B cell (primary cell): ENCODE measurements around the gene UGT2B10. TPM values are rescaled to one million over a fixed set of nuclear protein-coding genes. Genes with fewer than 3 reads are reported as not detected.

Experiments
- ATAC-seq: fragments of 200-7000 bp; cut with Tn5 transposase; one replicate; pipeline ENCODE4 v1.10.0; 2021; ENCODE audit warnings: low read depth, mild to moderate bottlenecking, moderate number of reproducible peaks, moderate library complexity
- CTCF ChIA-PET: fragments of 350-600 bp; sonication (Branson Sonifier 250); formaldehyde crosslinking; loops from one replicate; lab custom pipeline; 2021; ENCODE audit warnings: antibody characterized with exemption, inconsistent platforms; lab: Charles Lee
- POLR2A ChIA-PET: fragments of 350-600 bp; sonication (Branson Sonifier 250); formaldehyde crosslinking; loops from one replicate; lab custom pipeline; 2021; ENCODE audit warnings: antibody characterized with exemption; lab: Charles Lee
- DNase-seq: peaks from one replicate; pipeline ENCODE4 v3.0.0; 2013
- H2AFZ ChIP-seq: 2 replicates; pipeline ENCODE4 v1.6.1; 2012; ENCODE audit warnings: mild to moderate bottlenecking, low read depth, low read length; ENCODE audit not compliant: insufficient read depth, poor library complexity, severe bottlenecking
- H3K27ac ChIP-seq, 2 donors: 1 replicate in 1 of 2; 2 replicates in 1 of 2; pipeline ENCODE4 v1.5.1; 2012 to 2013; ENCODE audit warnings: low read length in 2 of 2, mild to moderate bottlenecking in 2 of 2, moderate library complexity in 1 of 2
- H3K27me3 ChIP-seq, 4 experiments: fragments of 200-600 bp in 1 of 4; sonication (generic) in 1 of 4; replicated peaks in 1 of 4; 1 replicate in 2 of 4; 2 replicates in 2 of 4; pipeline versions ENCODE4 v1.6.1 to v1.7.0; 2013 to 2016; ENCODE audit warnings: low read length in 3 of 4, mild to moderate bottlenecking in 2 of 4, mixed read lengths in 1 of 4, moderate library complexity in 1 of 4; ENCODE audit not compliant: insufficient read depth in 4 of 4, control insufficient read depth in 3 of 4; ENCODE audit errors: control extremely low read depth in 1 of 4
- H3K36me3 ChIP-seq, 2 experiments: replicated peaks in 1 of 2; 1 replicate in 1 of 2; 2 replicates in 1 of 2; pipeline versions ENCODE4 v1.6.1 to v1.7.1; 2013; ENCODE audit warnings: low read length in 1 of 2; ENCODE audit not compliant: insufficient read depth in 2 of 2, control insufficient read depth in 1 of 2; ENCODE audit errors: control extremely low read depth in 1 of 2, extremely low read depth in 1 of 2
- H3K4me1 ChIP-seq, 2 donors: fragments of 200-600 bp in 1 of 2; sonication (generic) in 1 of 2; 1 replicate in 1 of 2; 2 replicates in 1 of 2; pipeline versions ENCODE4 v1.5.1 to v1.6.1; 2013 to 2017; ENCODE audit warnings: low read length in 2 of 2; ENCODE audit not compliant: control insufficient read depth in 2 of 2, insufficient read depth in 2 of 2
- H3K4me2 ChIP-seq: replicated peaks from 2 replicates; pipeline ENCODE3; 2012; ENCODE audit warnings: mild to moderate bottlenecking, low read depth, low read length; ENCODE audit not compliant: poor library complexity, severe bottlenecking
- H3K4me3 ChIP-seq, 5 experiments: fragments of 200-600 bp in 1 of 5; sonication (generic) in 1 of 5; 1 replicate in 3 of 5; 2 replicates in 2 of 5; pipeline versions ENCODE4 v1.5.1 to v1.7.0; 2011 to 2016; ENCODE audit warnings: low read length in 4 of 5, mild to moderate bottlenecking in 4 of 5, low read depth in 2 of 5, control low read depth in 1 of 5, moderate library complexity in 1 of 5; ENCODE audit not compliant: insufficient read depth in 1 of 5; ENCODE audit errors: control extremely low read depth in 1 of 5, extremely low read depth in 1 of 5
- H3K79me2 ChIP-seq: fragments of 200-600 bp; sonication (generic); one replicate; pipeline ENCODE4 v1.6.0; 2016; ENCODE audit warnings: low read length; ENCODE audit not compliant: control insufficient read depth, insufficient read depth
- H3K9ac ChIP-seq: fragments of 200-600 bp; sonication (generic); 2 replicates; pipeline ENCODE4 v1.6.1; 2017; ENCODE audit warnings: mild to moderate bottlenecking, low read length, moderate library complexity
- H3K9me3 ChIP-seq, 3 donors: one replicate each; pipeline versions ENCODE4 v1.6.1 to v1.7.1; 2013; ENCODE audit warnings: low read length in 2 of 3; ENCODE audit not compliant: control insufficient read depth in 2 of 3, insufficient read depth in 1 of 3; ENCODE audit errors: control extremely low read depth in 1 of 3
- H4K20me1 ChIP-seq: 2 replicates; pipeline ENCODE4 v1.6.0; 2012; ENCODE audit warnings: mild to moderate bottlenecking, low read length; ENCODE audit not compliant: insufficient read depth, control insufficient read depth, poor library complexity, severe bottlenecking
- H3K27ac Mint-ChIP-seq: one replicate; pipeline ENCODE4 v1.8.0; 2021; ENCODE audit warnings: mixed read lengths
- H3K27me3 Mint-ChIP-seq: one replicate; pipeline ENCODE4 v1.8.0; 2021; ENCODE audit warnings: mixed read lengths
- H3K4me1 Mint-ChIP-seq: one replicate; pipeline ENCODE4 v1.8.0; 2021; ENCODE audit warnings: mixed read lengths
- H3K4me3 Mint-ChIP-seq: one replicate; pipeline ENCODE4 v1.8.0; 2021; ENCODE audit warnings: mixed read lengths
- H3K9me3 Mint-ChIP-seq: one replicate; pipeline ENCODE4 v1.8.0; 2022; ENCODE audit warnings: mixed read lengths; ENCODE audit not compliant: insufficient read depth
- EZH2 ChIP-seq: IDR thresholded peaks from 2 replicates; pipeline ENCODE4 v1.6.1; 2012; ENCODE audit warnings: borderline replicate concordance, low read depth, mild to moderate bottlenecking, moderate library complexity, low read length; ENCODE audit not compliant: insufficient read depth, poor library complexity, severe bottlenecking
- WGBS: methylation state at CpG from one replicate; pipeline ENCODE4 v1.1.5; 2013; ENCODE audit warnings: missing lambda C conversion rate; ENCODE audit not compliant: insufficient coverage; 5-methylcytosine and 5-hydroxymethylcytosine counted together
- intact Hi-C: fragments of 100-400 bp; cut with micrococcal nuclease; formaldehyde crosslinking; loops from one replicate; pipeline ENCODE4 v1.10.0; 2022
- polyA plus RNA-seq: library from polyadenylated mRNA; depleted of rRNA; stranded (reverse); fragments of >200 nt; gene quantifications from 2 replicates; pipeline ENCODE4 v1.2.3, GENCODE V29; 2012
- total RNA-seq, 2 donors: library from RNA; stranded (reverse); fragments of 120-200 nt in 1 of 2; gene quantifications; 1 replicate in 1 of 2; 2 replicates in 1 of 2; pipeline versions ENCODE4 v1.2.3 to v1.2.4, GENCODE V29; 2013 to 2022
- TF ChIP-seq, protein P1 (sequence below): fragments of 200-600 bp; IDR thresholded peaks from one replicate; pipeline ENCODE4 v1.8.0; 2022; ENCODE audit warnings: antibody characterized with exemption, mild to moderate bottlenecking

UGT2B10 gene
- total and polyA plus RNA-seq, 2 donors (not counting 1 experiment from before 2014, with no cell fraction given), result not detected

DNA sequence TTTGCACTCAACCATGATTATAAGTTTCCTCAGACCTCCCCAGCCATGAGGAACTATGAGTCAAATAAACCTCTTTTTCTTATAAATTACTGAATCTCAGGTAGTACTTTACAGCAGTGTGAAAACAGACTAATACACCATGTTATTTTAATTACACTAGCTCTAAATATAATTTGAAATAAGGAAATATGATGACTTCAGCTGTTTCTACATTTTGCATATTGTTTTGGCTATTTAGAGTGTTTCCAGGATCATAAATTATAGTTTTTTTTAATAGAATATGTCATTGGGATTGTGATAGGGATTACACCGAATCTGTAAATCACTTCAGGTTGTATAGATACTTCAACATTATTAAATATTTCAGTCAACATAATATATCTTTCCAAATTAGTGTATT is 43.9 kb downstream of the UGT2B10 start:
- H3K27ac Mint-ChIP-seq, result no peak overlapping the region
- Histone ChIP-seq H3K27me3 (no peaks in the 10 kb centered on the region), H3K36me3 (no peaks in the 10 kb centered on the region), H3K4me1 (no peaks in the 10 kb centered on the region), H2AFZ (no peak overlapping the region), H4K20me1 (no peaks in the 10 kb centered on the region), H3K79me2 (no peaks in the 10 kb centered on the region), H3K9ac (no peak overlapping the region), H3K9me3 (peaks cover 1 to 7% (median 2%) of the 10 kb centered on the region in 3 donors), H3K27ac (no peak overlapping the region), H3K4me3 (no peak overlapping the region), H3K4me2 (no peak overlapping the region)
- no CpG with 5 or more reads among the region's 1 CpG for WGBS
- H3K4me1 Mint-ChIP-seq, result no peaks in the 10 kb centered on the region
- no peaks in the 10 kb centered on the region for H3K9me3 Mint-ChIP-seq
- intact Hi-C loops, result no loop called here
- ChIA-PET POLR2A (no interaction called here), CTCF (no interaction called here)
- H3K27me3 Mint-ChIP-seq, result no peaks in the 10 kb centered on the region
- H3K4me3 Mint-ChIP-seq, result no peak overlapping the region
- DNase-seq, result no peak
- TF ChIP-seq, protein P1, sequence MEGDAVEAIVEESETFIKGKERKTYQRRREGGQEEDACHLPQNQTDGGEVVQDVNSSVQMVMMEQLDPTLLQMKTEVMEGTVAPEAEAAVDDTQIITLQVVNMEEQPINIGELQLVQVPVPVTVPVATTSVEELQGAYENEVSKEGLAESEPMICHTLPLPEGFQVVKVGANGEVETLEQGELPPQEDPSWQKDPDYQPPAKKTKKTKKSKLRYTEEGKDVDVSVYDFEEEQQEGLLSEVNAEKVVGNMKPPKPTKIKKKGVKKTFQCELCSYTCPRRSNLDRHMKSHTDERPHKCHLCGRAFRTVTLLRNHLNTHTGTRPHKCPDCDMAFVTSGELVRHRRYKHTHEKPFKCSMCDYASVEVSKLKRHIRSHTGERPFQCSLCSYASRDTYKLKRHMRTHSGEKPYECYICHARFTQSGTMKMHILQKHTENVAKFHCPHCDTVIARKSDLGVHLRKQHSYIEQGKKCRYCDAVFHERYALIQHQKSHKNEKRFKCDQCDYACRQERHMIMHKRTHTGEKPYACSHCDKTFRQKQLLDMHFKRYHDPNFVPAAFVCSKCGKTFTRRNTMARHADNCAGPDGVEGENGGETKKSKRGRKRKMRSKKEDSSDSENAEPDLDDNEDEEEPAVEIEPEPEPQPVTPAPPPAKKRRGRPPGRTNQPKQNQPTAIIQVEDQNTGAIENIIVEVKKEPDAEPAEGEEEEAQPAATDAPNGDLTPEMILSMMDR, result no peak
- no peak for TF ChIP-seq EZH2
- no peak for ATAC-seq

DNA sequence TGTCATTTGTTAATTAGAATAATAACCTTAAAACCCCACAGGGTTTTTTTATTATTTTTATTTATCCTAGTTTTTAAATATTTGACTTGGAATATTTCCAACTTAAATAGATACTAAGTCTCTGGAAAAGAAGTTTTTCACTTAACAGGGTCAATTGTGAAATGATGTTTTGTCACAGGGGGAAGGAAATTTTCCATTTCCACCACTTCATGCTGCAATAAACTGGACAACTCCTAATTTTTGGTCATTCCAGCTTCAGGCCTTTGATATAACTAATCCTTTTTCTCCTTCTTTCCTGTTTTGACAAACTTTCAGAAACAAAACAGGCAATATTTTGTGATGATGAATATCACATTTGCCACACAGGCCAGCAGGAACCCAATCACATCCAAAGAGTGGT is 45.3 kb downstream of the UGT2B10 start:
- TF ChIP-seq EZH2, result no peak
- TF ChIP-seq, protein P1, result no peak
- ATAC-seq, result no peak
- DNase-seq, result no peak
- no peak overlapping the region for H3K4me3 ChIP-seq
- no peak overlapping the region for H3K27ac ChIP-seq
- no peaks in the 10 kb centered on the region for H3K4me1 Mint-ChIP-seq
- ChIA-PET POLR2A (no interaction called here), CTCF (no interaction called here)
- no peak overlapping the region for H3K4me2 ChIP-seq
- H3K36me3 ChIP-seq, result no peaks in the 10 kb centered on the region
- H3K27ac Mint-ChIP-seq, result no peak overlapping the region
- peaks cover 1 to 7% (median 2%) of the 10 kb centered on the region in 3 donors for H3K9me3 ChIP-seq
- no peak overlapping the region for H2AFZ ChIP-seq
- no peaks in the 10 kb centered on the region for H4K20me1 ChIP-seq
- H3K9me3 Mint-ChIP-seq, result no peaks in the 10 kb centered on the region
- H3K9ac ChIP-seq, result no peak overlapping the region
- intact Hi-C loops, result no loop called here
- H3K79me2 ChIP-seq, result no peaks in the 10 kb centered on the region
- H3K27me3 ChIP-seq, result no peaks in the 10 kb centered on the region
- no peaks in the 10 kb centered on the region for H3K27me3 Mint-ChIP-seq
- H3K4me1 ChIP-seq, result no peaks in the 10 kb centered on the region
- H3K4me3 Mint-ChIP-seq, result no peak overlapping the region
